ENCODE data around the gene CCL3.
"Not testable (repeated sequence)": the region's sequence is repeated elsewhere in the genome, so short reads cannot be mapped to it uniquely, and the experiment has no call there.

The CCL3 gene

GRCh38 chr17:36120221-36120620 lies 30.3 kb upstream of the CCL3 start:
- TF ChIP-seq BACH2 (CRISPR knock-in tag; IDR thresholded peaks at IDR 0.05; ENCODE audit: borderline replicate concordance), result no peak
- no peak for TF ChIP-seq ZNF565 (CRISPR knock-in tag; conservative IDR thresholded peaks at IDR 0.05; ENCODE audit: low read depth)
- no peak for TF ChIP-seq POU6F1 (CRISPR knock-in tag; IDR thresholded peaks at IDR 0.05; ENCODE audit: borderline replicate concordance, low read depth)
- no peak for ATAC-seq

GRCh38 chr17:36118477-36119353 lies 28.8 kb upstream of the CCL3 start:
- no peak for TF ChIP-seq ZNF565 (CRISPR knock-in tag; conservative IDR thresholded peaks at IDR 0.05; ENCODE audit: low read depth)
- no peak for TF ChIP-seq RARB (CRISPR knock-in tag; IDR thresholded peaks at IDR 0.05)
- no peak for TF ChIP-seq ZFP30 (CRISPR knock-in tag; IDR thresholded peaks at IDR 0.05)
- TF ChIP-seq OSR1 (CRISPR knock-in tag; IDR thresholded peaks at IDR 0.05), result no peak
- no peak for TF ChIP-seq CSRNP3 (CRISPR knock-in tag; IDR thresholded peaks at IDR 0.05)
- no peak for TF ChIP-seq ZNF70 (CRISPR knock-in tag; IDR thresholded peaks at IDR 0.05)
- no peak for TF ChIP-seq TSHZ2 (CRISPR knock-in tag; IDR thresholded peaks at IDR 0.05)
- TF ChIP-seq CSDC2 (CRISPR knock-in tag; IDR thresholded peaks at IDR 0.05), result no peak
- no peak for TF ChIP-seq POU6F1 (CRISPR knock-in tag; IDR thresholded peaks at IDR 0.05; ENCODE audit: borderline replicate concordance, low read depth)
- ATAC-seq, result no peak

GRCh38 chr17:36117505-36118382 lies 27.8 kb upstream of the CCL3 start:
- no peak for ATAC-seq
- TF ChIP-seq PPARA (CRISPR knock-in tag; IDR thresholded peaks at IDR 0.05; ENCODE audit: borderline replicate concordance) (no peak), PATZ1 (CRISPR knock-in tag; IDR thresholded peaks at IDR 0.05; ENCODE audit: borderline replicate concordance) (no peak), ZNF8 (CRISPR knock-in tag; IDR thresholded peaks at IDR 0.05) (no peak), ARNTL (CRISPR knock-in tag; IDR thresholded peaks at IDR 0.05; ENCODE audit: borderline replicate concordance, low read depth) (no peak), ISL1 (CRISPR knock-in tag; IDR thresholded peaks at IDR 0.05) (no peak), ZFP30 (CRISPR knock-in tag; IDR thresholded peaks at IDR 0.05) (no peak), ESRRG (CRISPR knock-in tag; IDR thresholded peaks at IDR 0.05) (no peak), ZC3H10 (CRISPR knock-in tag; IDR thresholded peaks at IDR 0.05) (no peak), ZFP3 (CRISPR knock-in tag; IDR thresholded peaks at IDR 0.05) (no peak), SNAI2 (CRISPR knock-in tag; IDR thresholded peaks at IDR 0.05) (no peak), CSRNP3 (CRISPR knock-in tag; IDR thresholded peaks at IDR 0.05) (no peak), ZNF70 (CRISPR knock-in tag; IDR thresholded peaks at IDR 0.05) (no peak), POU6F1 (CRISPR knock-in tag; IDR thresholded peaks at IDR 0.05; ENCODE audit: borderline replicate concordance, low read depth) (no peak), TOX (CRISPR knock-in tag; IDR thresholded peaks at IDR 0.05; ENCODE audit: borderline replicate concordance) (no peak)

- ATAC-seq, result not testable (repeated sequence)
Measured at GRCh38 chr17:36115649-36115977, 25.7 kb upstream of the CCL3 start.
